ENCODE results near the gene HSPA6.

DNA sequence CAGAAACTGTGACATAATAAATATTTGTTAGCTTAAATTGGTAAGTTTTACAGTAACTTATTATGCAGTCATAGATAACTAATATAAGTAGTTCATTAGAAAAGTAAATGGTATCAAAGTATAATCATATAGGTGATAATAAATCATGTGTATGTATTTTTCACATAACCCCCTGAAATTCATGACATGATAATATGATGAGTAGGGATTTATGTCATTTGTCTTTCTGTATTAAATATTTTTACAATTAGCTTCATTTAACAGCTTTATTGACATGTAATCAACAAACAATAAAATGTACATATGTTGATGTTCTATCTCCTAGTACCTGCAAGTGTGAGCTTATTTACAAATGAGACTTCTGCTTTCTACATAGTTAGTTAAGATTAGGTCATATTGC lies 28.9 kb upstream of the HSPA6 start:
- TF ChIP-seq CTCF (IDR thresholded peaks at IDR 0.05; ENCODE audit: low read depth, low read length) (no peak), EZH2phosphoT487 (IDR thresholded peaks at IDR 0.05; ENCODE audit: low read depth) (no peak)
